B cell (primary cell): Measurements from ENCODE around the gene HLA-DPB1. TPM values are rescaled to one million over a fixed set of nuclear protein-coding genes. Genes with fewer than 3 reads are reported as not detected.

Experiments used
- ATAC-seq: fragments of 200-7000 bp; cut with Tn5 transposase; one replicate; pipeline ENCODE4 v1.10.0; 2021; ENCODE audit warnings: low read depth, mild to moderate bottlenecking, moderate number of reproducible peaks, moderate library complexity
- CTCF ChIA-PET: fragments of 350-600 bp; sonication (Branson Sonifier 250); formaldehyde crosslinking; loops from one replicate; lab custom pipeline; 2021; ENCODE audit warnings: antibody characterized with exemption, inconsistent platforms; lab: Charles Lee
- POLR2A ChIA-PET: fragments of 350-600 bp; sonication (Branson Sonifier 250); formaldehyde crosslinking; loops from one replicate; lab custom pipeline; 2021; ENCODE audit warnings: antibody characterized with exemption; lab: Charles Lee
- DNase-seq: peaks from one replicate; pipeline ENCODE4 v3.0.0; 2013
- H2AFZ ChIP-seq: 2 replicates; pipeline ENCODE4 v1.6.1; 2012; ENCODE audit warnings: mild to moderate bottlenecking, low read depth, low read length; ENCODE audit not compliant: insufficient read depth, poor library complexity, severe bottlenecking
- H3K27ac ChIP-seq, 2 donors: 1 replicate in 1 of 2; 2 replicates in 1 of 2; pipeline ENCODE4 v1.5.1; 2012 to 2013; ENCODE audit warnings: low read length in 2 of 2, mild to moderate bottlenecking in 2 of 2, moderate library complexity in 1 of 2
- H3K27me3 ChIP-seq, 4 experiments: fragments of 200-600 bp in 1 of 4; sonication (generic) in 1 of 4; replicated peaks in 1 of 4; 1 replicate in 2 of 4; 2 replicates in 2 of 4; pipeline versions ENCODE4 v1.6.1 to v1.7.0; 2013 to 2016; ENCODE audit warnings: low read length in 3 of 4, mild to moderate bottlenecking in 2 of 4, mixed read lengths in 1 of 4, moderate library complexity in 1 of 4; ENCODE audit not compliant: insufficient read depth in 4 of 4, control insufficient read depth in 3 of 4; ENCODE audit errors: control extremely low read depth in 1 of 4
- H3K36me3 ChIP-seq, 2 experiments: replicated peaks in 1 of 2; 1 replicate in 1 of 2; 2 replicates in 1 of 2; pipeline versions ENCODE4 v1.6.1 to v1.7.1; 2013; ENCODE audit warnings: low read length in 1 of 2; ENCODE audit not compliant: insufficient read depth in 2 of 2, control insufficient read depth in 1 of 2; ENCODE audit errors: control extremely low read depth in 1 of 2, extremely low read depth in 1 of 2
- H3K4me1 ChIP-seq, 2 donors: fragments of 200-600 bp in 1 of 2; sonication (generic) in 1 of 2; 1 replicate in 1 of 2; 2 replicates in 1 of 2; pipeline versions ENCODE4 v1.5.1 to v1.6.1; 2013 to 2017; ENCODE audit warnings: low read length in 2 of 2; ENCODE audit not compliant: control insufficient read depth in 2 of 2, insufficient read depth in 2 of 2
- H3K4me2 ChIP-seq: replicated peaks from 2 replicates; pipeline ENCODE3; 2012; ENCODE audit warnings: mild to moderate bottlenecking, low read depth, low read length; ENCODE audit not compliant: poor library complexity, severe bottlenecking
- H3K4me3 ChIP-seq, 5 experiments: fragments of 200-600 bp in 1 of 5; sonication (generic) in 1 of 5; 1 replicate in 3 of 5; 2 replicates in 2 of 5; pipeline versions ENCODE4 v1.5.1 to v1.7.0; 2011 to 2016; ENCODE audit warnings: low read length in 4 of 5, mild to moderate bottlenecking in 4 of 5, low read depth in 2 of 5, control low read depth in 1 of 5, moderate library complexity in 1 of 5; ENCODE audit not compliant: insufficient read depth in 1 of 5; ENCODE audit errors: control extremely low read depth in 1 of 5, extremely low read depth in 1 of 5
- H3K79me2 ChIP-seq: fragments of 200-600 bp; sonication (generic); one replicate; pipeline ENCODE4 v1.6.0; 2016; ENCODE audit warnings: low read length; ENCODE audit not compliant: control insufficient read depth, insufficient read depth
- H3K9ac ChIP-seq: fragments of 200-600 bp; sonication (generic); 2 replicates; pipeline ENCODE4 v1.6.1; 2017; ENCODE audit warnings: mild to moderate bottlenecking, low read length, moderate library complexity
- H3K9me3 ChIP-seq, 3 donors: one replicate each; pipeline versions ENCODE4 v1.6.1 to v1.7.1; 2013; ENCODE audit warnings: low read length in 2 of 3; ENCODE audit not compliant: control insufficient read depth in 2 of 3, insufficient read depth in 1 of 3; ENCODE audit errors: control extremely low read depth in 1 of 3
- H4K20me1 ChIP-seq: 2 replicates; pipeline ENCODE4 v1.6.0; 2012; ENCODE audit warnings: mild to moderate bottlenecking, low read length; ENCODE audit not compliant: insufficient read depth, control insufficient read depth, poor library complexity, severe bottlenecking
- H3K27ac Mint-ChIP-seq: one replicate; pipeline ENCODE4 v1.8.0; 2021; ENCODE audit warnings: mixed read lengths
- H3K27me3 Mint-ChIP-seq: one replicate; pipeline ENCODE4 v1.8.0; 2021; ENCODE audit warnings: mixed read lengths
- H3K4me1 Mint-ChIP-seq: one replicate; pipeline ENCODE4 v1.8.0; 2021; ENCODE audit warnings: mixed read lengths
- H3K4me3 Mint-ChIP-seq: one replicate; pipeline ENCODE4 v1.8.0; 2021; ENCODE audit warnings: mixed read lengths
- H3K9me3 Mint-ChIP-seq: one replicate; pipeline ENCODE4 v1.8.0; 2022; ENCODE audit warnings: mixed read lengths; ENCODE audit not compliant: insufficient read depth
- CTCF ChIP-seq: fragments of 200-600 bp; IDR thresholded peaks from one replicate; pipeline ENCODE4 v1.8.0; 2022; ENCODE audit warnings: antibody characterized with exemption, mild to moderate bottlenecking
- EZH2 ChIP-seq: IDR thresholded peaks from 2 replicates; pipeline ENCODE4 v1.6.1; 2012; ENCODE audit warnings: borderline replicate concordance, low read depth, mild to moderate bottlenecking, moderate library complexity, low read length; ENCODE audit not compliant: insufficient read depth, poor library complexity, severe bottlenecking
- WGBS: methylation state at CpG from one replicate; pipeline ENCODE4 v1.1.5; 2013; ENCODE audit warnings: missing lambda C conversion rate; ENCODE audit not compliant: insufficient coverage; 5-methylcytosine and 5-hydroxymethylcytosine counted together
- intact Hi-C: fragments of 100-400 bp; cut with micrococcal nuclease; formaldehyde crosslinking; loops from one replicate; pipeline ENCODE4 v1.10.0; 2022
- polyA plus RNA-seq: library from polyadenylated mRNA; depleted of rRNA; stranded (reverse); fragments of >200 nt; gene quantifications from 2 replicates; pipeline ENCODE4 v1.2.3, GENCODE V29; 2012
- total RNA-seq, 2 donors: library from RNA; stranded (reverse); fragments of 120-200 nt in 1 of 2; gene quantifications; 1 replicate in 1 of 2; 2 replicates in 1 of 2; pipeline versions ENCODE4 v1.2.3 to v1.2.4, GENCODE V29; 2013 to 2022

Gene HLA-DPB1
- total and polyA plus RNA-seq, 2 donors (not counting 1 experiment from before 2014, with no cell fraction given): 1,104 to 1,578 TPM

- Histone ChIP-seq H2AFZ (no peak overlapping the region), H3K4me3 (no peak overlapping the region), H4K20me1 (no peaks in the 10 kb centered on the region), H3K4me2 (no peak overlapping the region), H3K27ac (no peak overlapping the region), H3K9ac (no peak overlapping the region), H3K79me2 (peaks cover 4% of the 10 kb centered on the region), H3K36me3 (no peaks in the 10 kb centered on the region), H3K4me1 (peaks cover 29 to 34% of the 10 kb centered on the region in 2 donors), H3K27me3 (no peaks in the 10 kb centered on the region), H3K9me3 (peaks cover 0 to 12% (median 10%) of the 10 kb centered on the region in 3 donors)
- Mint-ChIP-seq H3K4me3 (no peak overlapping the region), H3K9me3 (peaks cover 4% of the 10 kb centered on the region), H3K4me1 (peaks cover 33% of the 10 kb centered on the region), H3K27ac (no peak overlapping the region), H3K27me3 (peaks cover 3% of the 10 kb centered on the region)
- intact Hi-C loops: no loop called here
- ATAC-seq (no peak), DNase-seq (no peak)
- ChIA-PET CTCF (interaction anchor here (0.7 to 6.2 kb wide), 27 partner anchors 9 to 234 kb away, joined by 3 to 49 read pairs (median 4); partner anchors contain the start of gene B3GALT4), POLR2A (interaction anchor here (0.5 to 1.0 kb wide), 2 partner anchors 39 to 128 kb away, joined by 3 read pairs; no protein-coding TSS in a partner anchor)
- WGBS: no CpG with 5 or more reads among the region's 3 CpGs
- TF ChIP-seq EZH2: no peak
- no peak for TF ChIP-seq CTCF
Measured at GRCh38 chr6:33120001-33120400, 44.2 kb downstream of the HLA-DPB1 start.

GRCh38 chr6:33123181-33123580 is 47.4 kb downstream of the HLA-DPB1 start:
- peaks cover 0 to 12% (median 10%) of the 10 kb centered on the region in 3 donors for H3K9me3 ChIP-seq
- peaks cover 0 to 7% of the 10 kb centered on the region in 2 experiments for H3K36me3 ChIP-seq
- DNase-seq: no peak
- CTCF ChIA-PET: interaction anchor here (0.6 kb wide), 2 partner anchors 9 to 270 kb away, joined by 3 read pairs; no protein-coding TSS in a partner anchor
- Mint-ChIP-seq H3K27ac (no peak overlapping the region), H3K4me1 (peaks cover 10% of the 10 kb centered on the region), H3K27me3 (no peaks in the 10 kb centered on the region), H3K9me3 (peaks cover 4% of the 10 kb centered on the region), H3K4me3 (no peak overlapping the region)
- H3K27ac ChIP-seq: no peak overlapping the region
- ATAC-seq: no peak
- intact Hi-C loops: no loop called here
- H4K20me1 ChIP-seq: no peaks in the 10 kb centered on the region
- no peak for TF ChIP-seq EZH2
- no peaks in the 10 kb centered on the region for H3K27me3 ChIP-seq
- H3K4me1 ChIP-seq: peaks cover 4 to 9% of the 10 kb centered on the region in 2 donors
- no peak overlapping the region for H3K4me3 ChIP-seq
- WGBS: 95% methylated on average over 2 of the region's 6 CpGs
- H3K79me2 ChIP-seq: peaks cover 4% of the 10 kb centered on the region
- H2AFZ ChIP-seq: no peak overlapping the region
- POLR2A ChIA-PET: no interaction called here
- no peak overlapping the region for H3K9ac ChIP-seq
- no peak overlapping the region for H3K4me2 ChIP-seq
